Activated effector memory CD4-positive, alpha-beta T cell treated with Interleukin-2 at 50 U/mL for 16 hours (primary cell): ENCODE measurements around the gene POLD3.
"Not testable (repeated sequence)": the region's sequence is repeated elsewhere in the genome, so short reads cannot be mapped to it uniquely, and the experiment has no call there.

Experiments
- DNase-seq: peaks from one replicate; pipeline ENCODE4 v3.0.0-alpha.2; 2020

POLD3 gene

DNA sequence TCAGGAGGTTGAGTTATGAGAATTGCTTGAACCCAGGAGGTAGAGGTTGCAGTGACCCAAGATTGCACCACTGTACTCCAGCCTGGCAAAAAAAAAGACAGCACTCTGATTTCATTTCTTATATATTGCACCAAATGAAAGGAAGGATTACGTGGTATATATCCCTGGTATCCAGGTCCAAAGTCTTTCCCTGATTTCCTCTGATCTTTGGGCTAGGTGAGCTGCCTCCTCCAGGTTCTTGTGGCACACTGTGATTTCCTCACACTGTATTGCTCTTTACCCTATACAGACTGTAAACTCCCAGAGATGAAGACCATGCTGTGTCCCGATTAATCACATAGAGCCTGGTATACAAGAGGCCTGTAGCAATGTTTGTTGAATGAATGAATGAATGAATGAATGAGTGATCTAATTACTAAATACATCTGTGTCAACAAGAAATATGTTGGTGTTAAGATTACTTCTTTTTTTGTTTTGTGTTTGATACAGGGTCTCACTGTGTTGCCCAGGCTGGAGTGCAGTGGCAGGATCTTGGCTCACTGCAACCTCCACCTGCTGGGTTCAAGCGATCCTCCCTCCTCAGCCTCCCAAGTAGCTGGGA is 9.3 kb upstream of the POLD3 start:
- DNase-seq: no peak

- DNase-seq: not testable (repeated sequence)
These were observed 1.9 kb upstream of the POLD3 start for GRCh38 chr11:74590492-74590891.

DNA sequence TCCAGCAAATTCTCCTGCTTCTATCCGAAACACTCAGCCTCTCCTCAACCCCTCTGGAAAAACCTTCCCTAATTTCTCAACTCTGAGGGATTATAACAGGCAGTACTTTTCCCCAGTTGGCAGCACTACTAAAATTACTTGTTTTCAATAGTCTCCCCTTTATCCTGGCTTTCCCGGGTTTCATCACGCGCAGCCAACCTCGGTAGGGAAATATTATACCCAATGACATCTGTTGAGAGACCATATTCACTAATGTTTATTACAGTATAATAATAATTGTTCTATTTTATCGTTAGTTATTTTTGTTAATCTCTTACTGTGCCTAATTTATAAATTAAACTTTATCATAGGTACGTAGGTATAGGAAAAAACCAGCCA is 330 bp upstream of the POLD3 start:
- DNase-seq: no peak

DNA sequence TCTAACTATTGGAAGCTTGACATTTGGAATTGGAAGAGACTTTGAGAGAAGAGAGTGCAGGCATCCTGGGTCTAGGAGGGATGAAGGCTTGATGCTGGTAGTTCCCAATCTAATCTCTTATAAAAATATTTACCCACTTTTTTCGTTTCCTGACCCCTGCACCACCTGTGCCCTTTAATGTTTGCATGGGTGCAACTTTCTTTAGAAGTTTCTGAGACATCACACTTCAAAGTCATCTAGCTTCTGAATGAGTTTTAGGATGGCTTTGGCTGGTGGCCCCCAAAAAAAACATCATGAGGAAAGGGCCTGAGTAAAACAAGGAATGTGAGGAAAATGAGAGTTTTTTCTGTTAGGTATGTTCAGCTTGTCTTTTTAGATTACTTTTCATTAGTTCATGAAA is 1.1 kb downstream of the POLD3 start:
- no peak for DNase-seq

DNA sequence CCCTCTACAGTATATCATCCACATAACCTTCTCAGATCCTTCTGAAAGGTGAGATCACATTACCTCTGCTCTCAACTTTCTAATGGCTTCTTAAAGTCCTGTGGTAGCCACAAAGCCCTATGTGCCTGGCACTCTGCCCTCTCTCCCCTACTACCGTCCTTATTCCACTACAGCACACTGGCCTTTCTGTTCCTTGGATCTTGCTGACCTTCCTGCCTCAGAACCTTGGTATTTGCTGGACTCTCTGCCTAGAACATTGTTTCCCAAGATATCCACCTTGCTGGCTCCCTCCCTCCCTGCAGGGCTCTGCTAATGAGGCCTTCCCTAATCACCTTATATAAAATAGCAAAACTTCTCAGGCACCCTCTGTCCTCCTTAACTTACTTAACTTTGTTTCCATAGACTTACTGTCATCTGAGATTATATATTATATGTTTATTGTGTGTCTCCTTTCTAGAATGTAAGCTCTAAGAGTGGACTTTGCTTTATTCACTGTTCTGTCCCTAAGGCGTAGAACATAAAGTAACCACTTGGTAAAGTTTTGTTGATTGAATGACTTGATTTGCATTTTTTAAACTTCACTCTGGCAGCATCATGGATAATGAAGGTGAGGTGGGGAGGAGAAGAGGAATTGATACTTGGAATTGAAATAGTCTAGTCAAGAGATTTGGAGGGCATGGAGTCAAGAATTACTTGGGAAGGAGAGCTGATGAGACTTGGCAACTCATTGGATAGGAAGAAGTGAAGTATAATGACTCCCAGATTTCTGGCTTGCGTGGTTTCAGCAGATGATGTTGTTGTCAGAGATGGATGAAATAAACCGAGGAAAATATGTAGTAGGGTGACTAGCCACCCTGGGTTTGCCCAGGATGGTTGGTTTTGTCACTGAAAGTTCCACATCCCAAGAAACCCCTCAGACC is 10.5 kb downstream of the POLD3 start:
- DNase-seq: no peak

DNA sequence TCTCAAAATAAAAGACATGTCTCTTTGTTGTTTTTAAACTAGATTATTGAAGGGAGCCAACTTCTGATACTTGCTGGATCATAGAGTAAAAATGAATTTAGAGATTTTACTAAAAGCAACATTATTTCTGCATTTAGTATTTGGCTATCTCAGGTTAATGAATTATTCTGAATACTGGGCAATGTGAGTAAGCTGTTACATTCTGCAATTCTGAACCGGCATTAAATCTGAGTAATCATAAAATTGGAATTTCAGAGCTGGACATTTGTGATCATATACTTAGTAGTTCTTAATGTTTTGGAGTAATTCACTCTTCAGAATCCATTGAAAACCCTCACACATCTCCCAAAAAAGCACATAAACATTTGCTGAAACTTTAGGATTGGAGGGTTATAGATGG is 11.5 kb downstream of the POLD3 start:
- no peak for DNase-seq

DNA sequence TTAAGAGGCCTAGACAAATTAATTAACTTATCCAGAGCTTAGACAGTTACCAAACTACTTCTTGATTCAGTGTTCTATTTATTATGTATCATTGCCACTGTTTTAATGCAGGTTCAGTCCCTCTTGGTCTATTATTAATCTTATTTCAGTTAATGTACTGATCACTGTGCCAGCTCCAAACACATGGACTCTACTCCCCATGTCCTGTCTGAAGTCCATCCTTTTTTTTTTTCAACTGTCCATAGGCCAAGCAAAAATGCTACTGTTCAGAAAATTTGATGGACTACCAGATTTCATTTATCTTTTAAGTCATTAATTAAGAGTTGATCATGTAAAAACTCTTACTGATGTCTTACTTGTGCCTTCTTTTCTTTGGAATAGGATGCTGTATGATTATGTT is 11.9 kb downstream of the POLD3 start:
- no peak for DNase-seq

GRCh38 chr11:74605403-74605802 is 13.0 kb downstream of the POLD3 start:
- DNase-seq: no peak

DNA sequence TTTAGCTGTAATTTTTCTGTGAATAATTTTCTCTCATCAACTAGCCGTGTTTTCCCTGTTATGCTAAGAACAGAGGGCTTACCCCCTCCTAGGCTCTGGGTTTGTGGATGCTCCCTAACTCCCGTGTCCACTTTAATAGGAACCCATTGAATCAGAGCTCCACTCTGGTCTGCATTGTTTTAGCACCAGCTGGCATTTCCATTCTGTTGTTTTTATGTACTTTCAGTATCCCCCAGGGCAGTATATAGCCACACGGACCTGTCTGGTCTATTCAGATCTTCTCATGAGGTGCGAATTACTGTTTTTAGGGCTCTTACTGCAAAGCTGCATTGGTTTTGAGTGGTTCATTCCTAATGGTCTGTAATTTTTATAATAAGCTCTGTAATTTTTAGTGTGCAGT is 16.0 kb downstream of the POLD3 start:
- DNase-seq: no peak

- no peak for DNase-seq
These were observed 19.0 kb downstream of the POLD3 start for GRCh38 chr11:74611369-74611861.

DNA sequence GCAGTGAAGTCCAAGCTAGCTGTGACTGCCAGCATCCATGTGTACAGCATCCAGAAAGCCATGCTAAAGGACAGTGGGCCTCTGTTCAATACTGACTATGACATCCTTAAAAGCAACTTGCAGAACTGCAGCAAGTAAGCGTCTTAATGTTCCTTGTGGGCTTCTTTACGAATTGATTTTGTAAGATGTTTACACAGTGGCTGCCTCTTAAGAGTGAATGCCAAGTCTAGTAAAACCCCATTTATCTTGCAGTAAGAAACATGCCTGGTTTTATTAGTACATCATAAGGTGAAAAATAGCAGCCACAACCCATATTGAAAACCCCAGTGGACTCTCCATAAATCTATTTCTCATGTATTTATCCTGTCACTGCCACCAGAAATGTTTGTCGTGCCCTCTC is 20.5 kb downstream of the POLD3 start:
- DNase-seq: no peak

DNA sequence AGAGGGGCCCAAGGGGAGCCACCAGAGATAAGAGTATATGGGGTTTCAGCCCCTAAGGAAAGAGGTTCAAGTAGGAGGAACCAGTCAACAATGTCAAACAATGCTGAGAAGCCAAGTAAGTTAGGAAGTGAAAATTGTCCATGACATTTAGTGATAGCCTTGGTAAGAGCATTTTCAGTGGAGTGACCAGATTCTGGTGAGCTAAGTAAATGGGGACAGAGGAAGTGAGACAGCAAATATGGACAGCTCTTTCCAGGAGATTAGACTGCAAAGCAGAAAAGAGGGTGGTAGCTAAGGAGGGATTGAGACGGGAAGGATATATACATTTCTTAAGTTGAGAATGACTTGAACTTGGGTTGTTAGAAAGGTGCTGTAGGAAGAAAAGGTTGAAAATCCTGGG is 22.9 kb downstream of the POLD3 start:
- no peak for DNase-seq

- no peak for DNase-seq
These were observed 23.6 kb downstream of the POLD3 start for GRCh38 chr11:74615988-74616387.

- DNase-seq: no peak
These were observed 28.1 kb downstream of the POLD3 start for GRCh38 chr11:74620531-74620930.

GRCh38 chr11:74626130-74626529 is 33.7 kb downstream of the POLD3 start:
- no peak for DNase-seq

DNA sequence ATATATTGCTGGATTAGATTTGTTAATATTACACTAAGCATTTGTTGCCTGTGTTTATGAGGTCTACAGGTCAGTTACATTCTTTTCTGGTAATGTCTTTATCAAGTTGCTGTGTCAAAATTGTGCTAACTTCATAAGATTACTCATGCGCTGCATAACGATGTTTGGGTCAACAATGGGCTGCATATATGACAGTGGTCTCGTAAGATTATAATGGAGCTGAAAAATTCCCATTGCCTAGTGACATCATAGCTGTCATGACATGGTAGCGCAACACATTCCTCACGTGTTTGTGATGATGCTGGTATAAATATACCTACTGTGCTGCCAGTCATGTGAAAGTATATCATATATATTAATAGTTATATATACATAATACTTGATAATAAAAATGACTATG is 34.2 kb downstream of the POLD3 start:
- no peak for DNase-seq

GRCh38 chr11:74627381-74627780 is 35.0 kb downstream of the POLD3 start:
- no peak for DNase-seq

GRCh38 chr11:74630043-74630442 is 37.7 kb downstream of the POLD3 start:
- no peak for DNase-seq

- no peak for DNase-seq
These were observed 41.3 kb downstream of the POLD3 start for GRCh38 chr11:74633406-74634393.

DNA sequence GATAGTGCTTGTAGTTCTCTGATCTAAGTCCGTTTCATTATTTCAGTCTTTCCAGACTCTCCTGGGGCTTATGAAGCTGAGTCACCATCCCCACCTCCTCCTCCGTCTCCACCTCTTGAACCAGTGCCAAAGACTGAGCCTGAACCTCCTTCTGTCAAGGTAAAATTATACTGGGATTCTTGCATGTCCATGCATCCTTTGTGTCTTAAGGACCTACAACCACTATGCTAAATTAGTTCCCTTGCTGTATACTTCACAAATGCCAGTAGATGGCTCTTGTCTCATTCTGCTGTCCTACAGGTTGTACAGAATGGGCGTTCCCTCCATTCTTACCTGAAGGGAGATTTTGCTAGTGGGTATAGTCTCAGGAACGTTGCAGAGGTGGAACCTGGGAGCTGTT is 42.2 kb downstream of the POLD3 start:
- no peak for DNase-seq

- no peak for DNase-seq
These were observed 44.3 kb downstream of the POLD3 start for GRCh38 chr11:74636630-74637184.

DNA sequence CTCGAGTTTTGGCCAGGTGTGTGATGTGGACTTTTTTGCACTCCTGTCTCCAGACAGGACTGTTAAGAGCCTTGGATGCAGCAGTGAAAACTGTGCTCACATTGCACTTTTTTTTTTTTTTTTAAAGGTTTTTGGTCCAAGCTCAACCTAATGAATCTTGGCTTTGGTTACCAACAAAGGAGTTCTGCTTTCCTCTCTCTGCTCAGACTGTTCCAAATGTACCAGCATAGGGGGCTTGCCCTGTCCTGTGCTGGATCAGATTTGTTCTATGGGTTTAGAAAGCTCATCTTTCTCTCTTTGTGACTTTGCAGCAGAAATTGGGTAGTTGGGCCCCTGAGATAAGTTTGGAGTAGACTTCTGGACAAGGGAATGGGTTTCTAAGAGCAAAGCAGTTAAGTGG is 45.3 kb downstream of the POLD3 start:
- DNase-seq: no peak

DNA sequence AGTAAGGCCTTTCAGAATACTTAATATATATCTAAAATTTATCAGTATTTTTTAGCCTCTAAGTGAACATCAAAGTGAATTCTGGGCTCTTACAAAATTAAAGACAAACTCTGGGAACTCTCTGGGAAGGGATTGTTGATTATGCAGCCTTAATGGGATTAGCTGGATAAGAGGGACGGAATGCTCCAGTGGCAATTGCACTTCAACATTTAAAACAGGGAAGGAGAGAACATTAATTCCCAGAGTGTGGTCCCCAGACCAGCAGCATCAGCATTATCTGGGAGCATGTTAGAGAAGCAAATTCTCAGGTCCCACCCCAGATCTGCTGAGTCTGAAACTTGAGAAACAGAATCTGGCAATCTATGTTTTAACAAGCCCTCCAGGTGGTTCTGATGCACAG is 46.5 kb downstream of the POLD3 start:
- no peak for DNase-seq
